Muscle layer of duodenum (tissue), 2 donors: Measurements from ENCODE around the gene GOLGA6L2.
"Not testable (repeated sequence)": the region's sequence is repeated elsewhere in the genome, so short reads cannot be mapped to it uniquely, and the experiment has no call there.

Experiments used
- H3K27ac ChIP-seq: one replicate; pipeline ENCODE4 v1.7.0; 2013; ENCODE audit warnings: mild to moderate bottlenecking, low read length
- H3K27me3 ChIP-seq: one replicate; pipeline ENCODE4 v1.7.0; 2013; ENCODE audit warnings: low read depth, mild to moderate bottlenecking, control low read depth, low read length
- H3K36me3 ChIP-seq, 2 donors: one replicate each; pipeline ENCODE4 v1.7.0; 2013; ENCODE audit warnings: low read length in 2 of 2, control low read depth in 1 of 2, mild to moderate bottlenecking in 1 of 2; ENCODE audit not compliant: insufficient read depth in 2 of 2, control insufficient read depth in 1 of 2
- H3K4me1 ChIP-seq, 2 donors: one replicate each; pipeline ENCODE4 v1.7.0; 2013; ENCODE audit warnings: low read length in 2 of 2, mild to moderate bottlenecking in 2 of 2, control low read depth in 1 of 2, moderate library complexity in 1 of 2; ENCODE audit not compliant: insufficient read depth in 2 of 2, control insufficient read depth in 1 of 2
- H3K4me3 ChIP-seq, 2 donors: one replicate each; pipeline ENCODE4 v1.7.0; 2013; ENCODE audit warnings: low read length in 2 of 2, low read depth in 1 of 2, mild to moderate bottlenecking in 1 of 2
- H3K9me3 ChIP-seq, 2 donors: one replicate each; pipeline ENCODE4 v1.7.0; 2013; ENCODE audit warnings: low read length in 2 of 2, control low read depth in 1 of 2, mild to moderate bottlenecking in 1 of 2; ENCODE audit not compliant: control insufficient read depth in 1 of 2
- donor health status: healthy.

GOLGA6L2 gene

GRCh38 chr15:23403550-23403949 lies 43.5 kb downstream of the GOLGA6L2 start:
- no peaks in the 10 kb centered on the region for H3K4me1 ChIP-seq
- no peak overlapping the region for H3K27ac ChIP-seq
- no peaks in the 10 kb centered on the region for H3K27me3 ChIP-seq
- no peaks in the 10 kb centered on the region for H3K36me3 ChIP-seq
- H3K4me3 ChIP-seq = no peak overlapping the region
- no peaks in the 10 kb centered on the region for H3K9me3 ChIP-seq

- no peak overlapping the region for H3K4me3 ChIP-seq
- no peaks in the 10 kb centered on the region for H3K4me1 ChIP-seq
- no peak overlapping the region for H3K27ac ChIP-seq
- H3K27me3 ChIP-seq = no peaks in the 10 kb centered on the region
- H3K9me3 ChIP-seq = no peaks in the 10 kb centered on the region
- no peaks in the 10 kb centered on the region for H3K36me3 ChIP-seq
These were observed 44.5 kb downstream of the GOLGA6L2 start for GRCh38 chr15:23402544-23402943.

- H3K4me3 ChIP-seq = no peak overlapping the region
- H3K27me3 ChIP-seq = no peaks in the 10 kb centered on the region
- H3K27ac ChIP-seq = no peak overlapping the region
- no peaks in the 10 kb centered on the region for H3K9me3 ChIP-seq
- no peaks in the 10 kb centered on the region for H3K36me3 ChIP-seq
- no peaks in the 10 kb centered on the region for H3K4me1 ChIP-seq
These were observed 44.9 kb downstream of the GOLGA6L2 start for GRCh38 chr15:23402140-23402539.

GRCh38 chr15:23401627-23402026 lies 45.4 kb downstream of the GOLGA6L2 start:
- H3K27ac ChIP-seq = no peak overlapping the region
- H3K4me3 ChIP-seq = no peak overlapping the region
- H3K4me1 ChIP-seq = no peaks in the 10 kb centered on the region
- no peaks in the 10 kb centered on the region for H3K27me3 ChIP-seq
- H3K9me3 ChIP-seq = no peaks in the 10 kb centered on the region
- H3K36me3 ChIP-seq = no peaks in the 10 kb centered on the region

GRCh38 chr15:23399207-23399606 lies 47.8 kb downstream of the GOLGA6L2 start:
- not testable (repeated sequence) for H3K9me3 ChIP-seq, H3K4me1 ChIP-seq, H3K27ac ChIP-seq, H3K27me3 ChIP-seq, H3K36me3 ChIP-seq, H3K4me3 ChIP-seq

- not testable (repeated sequence) for H3K4me1 ChIP-seq, H3K4me3 ChIP-seq, H3K27ac ChIP-seq, H3K9me3 ChIP-seq, H3K36me3 ChIP-seq, H3K27me3 ChIP-seq
These were observed 48.7 kb downstream of the GOLGA6L2 start for GRCh38 chr15:23398357-23398756.

GRCh38 chr15:23397779-23398178 lies 49.3 kb downstream of the GOLGA6L2 start:
- H3K4me1 ChIP-seq = no peaks in the 10 kb centered on the region
- no peak overlapping the region for H3K4me3 ChIP-seq
- H3K9me3 ChIP-seq = no peaks in the 10 kb centered on the region
- H3K36me3 ChIP-seq = no peaks in the 10 kb centered on the region
- H3K27me3 ChIP-seq = no peaks in the 10 kb centered on the region
- no peak overlapping the region for H3K27ac ChIP-seq

- Histone ChIP-seq H3K27ac (no peak overlapping the region), H3K4me1 (no peaks in the 10 kb centered on the region), H3K9me3 (no peaks in the 10 kb centered on the region), H3K4me3 (no peak overlapping the region), H3K36me3 (no peaks in the 10 kb centered on the region), H3K27me3 (no peaks in the 10 kb centered on the region)
These were observed 51.2 kb downstream of the GOLGA6L2 start for GRCh38 chr15:23395832-23396231.

- Histone ChIP-seq H3K27ac (no peak overlapping the region), H3K27me3 (no peaks in the 10 kb centered on the region), H3K9me3 (no peaks in the 10 kb centered on the region), H3K4me1 (no peaks in the 10 kb centered on the region), H3K36me3 (no peaks in the 10 kb centered on the region), H3K4me3 (no peak overlapping the region)
These were observed 51.9 kb downstream of the GOLGA6L2 start for GRCh38 chr15:23395030-23395692.
